ENCODE results near the gene SMYD3. TPM values are rescaled to one million over a fixed set of nuclear protein-coding genes. Genes with fewer than 3 reads are reported as not detected.

SMYD3 gene
- polyA plus RNA-seq, 12 donors = 7.7 to 11.6 (median 9.9) TPM; not detected in 2

DNA sequence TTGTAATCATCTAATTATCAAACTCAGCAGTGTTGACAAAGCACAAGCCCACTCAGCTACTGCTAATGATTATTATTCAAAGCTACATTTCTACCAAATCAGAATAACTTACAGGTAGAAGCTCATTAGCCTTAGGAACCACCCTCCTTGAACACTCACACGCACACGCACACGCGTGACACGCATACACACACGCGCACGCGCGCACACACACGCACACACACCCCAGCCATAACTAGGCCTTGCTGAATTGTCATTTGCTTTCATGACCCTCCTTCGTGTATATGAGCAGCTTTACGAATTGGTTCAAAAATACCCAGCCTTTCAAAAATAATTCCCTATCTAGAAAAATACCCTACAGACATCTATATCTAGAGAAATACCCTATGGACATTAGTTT is 195.6 kb downstream of the SMYD3 start:
- no peak for DNase-seq

DNA sequence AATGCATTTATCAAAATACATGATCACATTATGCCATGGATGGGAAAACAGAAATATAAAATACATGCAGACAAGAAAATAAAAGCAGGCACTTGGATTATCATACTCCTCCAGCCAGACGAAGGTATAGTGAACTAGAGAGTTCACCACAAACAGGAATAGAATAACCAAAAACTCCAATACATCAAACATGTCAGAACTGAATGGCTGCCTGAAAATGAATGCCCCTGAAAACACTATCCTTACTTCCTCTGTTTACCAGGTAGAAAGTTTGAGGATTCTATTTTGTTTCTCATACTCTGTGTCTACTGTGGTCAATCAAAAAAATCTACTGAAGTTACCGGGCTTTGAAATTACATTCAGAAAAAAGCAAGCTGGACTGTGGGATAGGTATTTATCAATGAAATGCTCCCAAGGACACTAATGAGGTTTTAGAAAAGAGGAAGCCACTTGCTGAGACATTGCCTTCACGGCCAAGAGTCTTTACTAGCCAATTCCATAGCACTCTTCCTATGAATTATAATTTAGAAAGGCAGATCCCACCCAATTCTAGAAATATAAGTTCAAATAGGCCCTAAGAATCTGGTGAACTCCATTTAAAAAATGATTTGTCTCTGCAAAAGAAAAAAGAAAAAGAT is 197.7 kb downstream of the SMYD3 start:
- DNase-seq = no peak

- no peak for DNase-seq
These were observed 198.5 kb downstream of the SMYD3 start for GRCh38 chr1:246308533-246309075.

DNA sequence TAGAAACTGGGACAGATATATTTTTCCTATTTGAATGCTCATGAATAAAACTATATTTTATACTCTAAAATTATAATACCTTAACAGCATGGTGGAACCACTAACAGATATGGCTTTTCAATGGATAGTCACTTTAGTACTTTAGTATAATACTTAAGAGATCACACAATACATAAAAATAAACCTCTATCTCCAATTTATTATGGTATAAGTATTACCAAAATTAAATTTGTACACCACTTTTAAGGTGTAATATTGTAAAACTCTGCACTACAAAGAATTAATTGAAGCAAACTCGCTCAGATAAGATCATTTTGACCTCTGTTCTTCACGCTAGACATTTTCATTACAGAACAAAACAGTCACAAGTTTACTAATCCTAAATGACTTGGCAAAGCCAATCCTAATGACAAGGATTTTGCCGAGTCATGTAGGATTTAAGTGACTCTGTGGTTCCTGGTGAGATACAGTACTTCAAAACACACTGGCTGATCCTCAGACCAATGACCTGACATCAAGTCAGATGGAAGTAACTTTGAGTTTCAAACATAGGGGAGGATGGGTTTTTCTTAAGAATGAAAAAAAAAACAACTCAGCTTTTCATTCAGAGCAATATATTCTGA is 200.6 kb downstream of the SMYD3 start:
- DNase-seq = no peak

GRCh38 chr1:246304484-246305259 is 202.4 kb downstream of the SMYD3 start:
- no peak for DNase-seq

DNA sequence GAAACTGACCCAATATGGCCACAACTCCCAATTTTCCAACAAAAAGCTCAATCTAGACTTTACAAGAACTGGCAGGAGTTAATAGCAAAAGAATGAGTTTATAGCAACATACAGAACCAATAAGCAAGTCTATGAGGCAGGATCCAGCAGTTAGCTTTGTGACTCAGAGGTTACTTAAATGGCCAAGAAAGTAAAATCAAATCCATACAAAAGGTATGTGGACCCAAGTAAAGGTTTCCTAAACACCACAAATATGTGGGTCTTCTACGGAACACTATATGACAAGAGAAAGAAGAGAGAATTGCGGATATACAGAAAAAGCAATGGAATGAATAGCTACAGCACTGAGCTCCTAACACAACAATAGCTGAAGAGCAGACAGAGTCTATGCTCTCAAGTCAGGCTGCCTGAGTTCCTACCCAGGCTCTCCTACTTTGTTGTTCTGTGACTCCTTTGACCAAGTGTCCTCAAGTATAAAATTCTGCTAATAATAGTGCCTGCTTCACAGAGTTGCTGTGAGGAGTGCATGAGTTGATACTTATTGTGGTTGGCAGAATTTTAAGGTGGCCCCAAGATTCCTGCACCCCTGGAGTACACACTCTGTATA is 204.3 kb downstream of the SMYD3 start:
- DNase-seq = no peak

- no peak for DNase-seq
These were observed 204.8 kb downstream of the SMYD3 start for GRCh38 chr1:246302251-246302625.

GRCh38 chr1:246301553-246302250 is 205.4 kb downstream of the SMYD3 start:
- DNase-seq = no peak

DNA sequence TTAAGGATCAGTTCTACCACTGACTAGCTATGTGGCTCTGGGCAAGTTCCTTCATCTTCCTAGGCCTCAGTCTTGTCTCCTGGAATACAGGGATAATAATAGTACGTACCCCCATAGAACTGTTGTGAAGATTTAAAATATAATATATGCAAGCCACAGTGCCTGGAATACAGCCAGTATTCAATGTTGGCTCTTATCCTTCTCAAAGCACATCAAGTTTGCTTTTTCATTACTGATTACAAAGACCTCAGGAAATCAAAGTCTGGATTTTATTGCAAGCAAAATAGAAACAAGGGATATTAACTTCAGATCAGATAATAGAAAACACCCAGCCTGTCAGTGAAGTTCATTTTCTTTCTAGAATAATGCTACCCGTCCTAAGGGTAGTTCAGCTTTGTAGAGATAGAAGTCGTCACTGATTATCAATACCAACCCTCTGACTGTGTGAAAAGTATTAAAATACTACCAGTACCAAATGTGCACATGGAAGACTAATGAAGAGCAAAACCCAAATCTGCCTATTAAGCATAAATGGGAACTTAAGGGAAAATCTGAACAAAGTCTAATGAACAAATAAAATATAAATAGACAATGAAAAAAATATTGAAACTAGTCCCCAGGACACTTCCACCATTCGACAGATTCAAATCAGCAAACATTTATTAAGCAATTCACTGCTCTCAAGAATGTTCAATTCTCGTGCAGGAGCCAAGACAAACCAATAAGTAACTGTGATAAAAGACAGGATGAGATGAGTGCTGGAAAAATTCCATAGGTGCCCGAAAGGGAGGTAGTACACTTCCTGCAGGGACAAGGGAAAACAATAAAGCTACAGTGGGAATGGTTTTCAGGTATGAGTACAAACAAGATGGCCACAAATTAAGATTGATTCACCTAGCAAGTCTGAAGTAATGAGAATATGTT is 206.2 kb downstream of the SMYD3 start:
- no peak for DNase-seq

DNA sequence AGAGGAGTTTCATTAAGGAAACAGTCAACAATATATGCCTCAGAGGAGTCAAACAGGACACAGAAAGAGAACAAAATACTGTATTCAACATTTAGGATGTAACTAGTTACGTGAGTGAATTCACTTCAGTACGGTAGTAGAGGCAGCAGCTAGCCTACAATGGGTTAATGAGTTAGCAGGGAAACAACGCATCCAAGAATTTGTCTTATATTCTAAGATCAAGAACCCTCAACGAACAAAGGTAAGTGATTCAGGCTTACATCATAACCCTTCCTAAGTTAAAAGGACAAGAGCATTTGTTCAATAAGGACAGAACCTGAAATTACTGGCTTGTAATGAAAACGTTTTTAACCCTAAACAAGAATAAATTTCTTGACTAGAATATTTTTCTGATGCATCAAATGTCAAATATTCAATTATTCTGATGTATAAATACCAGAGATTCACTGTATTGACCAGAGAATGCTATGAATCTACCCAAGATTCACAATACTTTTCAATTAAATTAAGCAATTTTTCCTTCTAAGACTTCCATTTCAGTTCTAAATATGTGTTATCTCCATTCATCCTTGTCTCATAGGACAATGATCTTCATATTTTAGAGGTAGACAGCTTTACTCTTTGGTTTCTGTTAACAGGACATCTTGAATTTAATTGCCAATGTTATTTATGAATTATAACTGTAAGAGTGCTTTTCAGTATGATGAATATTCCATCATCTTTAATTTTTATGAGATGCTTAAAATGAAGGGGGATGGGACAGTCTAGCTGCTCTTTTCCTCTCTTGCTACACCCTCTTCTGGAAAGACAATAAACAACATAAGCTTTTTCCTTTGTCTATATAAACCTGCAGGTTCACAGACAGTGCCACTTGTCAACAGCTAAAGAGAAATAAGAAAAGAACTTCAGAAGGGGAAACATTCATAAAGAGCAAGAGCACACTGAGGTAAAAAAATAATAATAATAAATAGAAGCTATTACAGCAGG is 209.5 kb downstream of the SMYD3 start:
- DNase-seq = no peak

- no peak for DNase-seq
These were observed 211.1 kb downstream of the SMYD3 start for GRCh38 chr1:246295968-246296367.

DNA sequence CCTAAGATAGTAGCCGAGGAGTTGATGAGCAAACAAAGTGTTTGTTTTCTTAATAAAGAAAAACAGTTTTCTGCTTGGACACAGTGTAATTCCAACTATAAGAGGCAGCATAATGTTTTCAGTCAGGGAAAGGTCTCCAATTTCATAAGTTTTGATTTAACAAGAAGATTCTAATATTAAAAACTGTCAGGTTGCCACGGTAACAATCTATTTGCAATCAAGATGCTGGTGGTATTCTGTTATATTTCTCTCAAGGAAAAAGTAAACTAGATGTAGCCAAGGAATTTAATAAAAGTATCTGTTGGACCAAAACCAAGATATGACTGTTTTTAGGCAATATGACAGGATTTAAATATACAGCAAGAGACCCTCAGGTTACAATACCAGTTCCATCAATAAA is 211.7 kb downstream of the SMYD3 start:
- DNase-seq = no peak

- DNase-seq = no peak
These were observed 212.8 kb downstream of the SMYD3 start for GRCh38 chr1:246294263-246294662.

DNA sequence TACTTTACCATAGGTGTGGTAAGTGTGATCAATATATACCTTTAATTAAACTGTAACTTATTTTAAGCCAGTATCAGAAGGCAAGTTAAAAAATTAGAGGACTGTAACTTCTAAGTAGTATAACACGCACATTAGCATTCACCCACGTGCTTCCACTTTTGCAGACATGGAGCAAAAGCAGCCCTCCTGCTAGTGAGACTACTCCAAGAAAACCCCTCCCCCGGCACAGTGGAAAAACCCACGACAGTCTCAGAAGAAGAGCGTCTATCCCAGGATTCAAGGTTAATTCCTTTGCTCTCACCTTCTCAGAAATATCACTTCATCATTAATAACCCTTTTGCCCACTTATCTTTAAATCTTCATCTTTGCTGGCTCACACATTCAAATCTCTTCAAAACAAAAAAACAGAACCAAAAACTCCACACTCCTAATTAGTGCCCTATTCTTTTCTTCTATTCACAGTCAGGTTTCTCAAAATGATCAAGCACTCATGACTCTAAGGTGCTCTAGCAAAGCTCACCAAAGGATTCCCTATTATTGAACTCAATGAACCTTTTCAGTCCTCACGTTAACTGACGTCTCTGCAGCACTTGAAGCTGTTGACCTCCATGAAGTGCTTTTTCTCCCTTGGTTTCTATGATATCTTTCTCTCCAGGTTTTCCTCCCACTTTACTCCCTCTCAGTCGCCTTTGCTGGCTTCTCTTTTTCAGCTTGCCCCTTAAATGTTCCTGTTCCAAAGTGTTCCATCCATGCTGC is 213.5 kb downstream of the SMYD3 start:
- DNase-seq = no peak

DNA sequence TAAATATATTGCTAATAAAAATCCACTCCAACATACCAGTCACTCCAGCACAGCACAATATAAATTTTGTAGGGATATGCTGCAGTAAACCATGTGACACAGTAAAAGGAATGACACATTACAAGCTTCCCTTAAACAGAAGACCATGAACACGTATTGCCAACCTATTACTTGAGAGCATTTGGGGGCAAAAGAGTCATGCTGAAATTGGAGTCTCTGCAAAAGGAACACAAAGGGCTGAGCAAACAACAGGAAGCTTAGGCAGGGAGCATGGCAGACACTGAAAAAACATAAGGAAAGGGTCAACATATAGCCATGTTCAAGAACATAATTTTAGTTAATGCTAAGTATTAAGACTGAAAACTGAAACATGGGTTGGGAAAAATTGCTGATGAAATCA is 214.5 kb downstream of the SMYD3 start:
- no peak for DNase-seq

GRCh38 chr1:246291127-246291526 is 216.0 kb downstream of the SMYD3 start:
- no peak for DNase-seq

GRCh38 chr1:246283771-246284410 is 223.2 kb downstream of the SMYD3 start:
- DNase-seq = no peak

GRCh38 chr1:246281639-246282038 is 225.4 kb downstream of the SMYD3 start:
- DNase-seq = no peak
